Fibroblast of lung (primary cell): ENCODE results near the gene ACD. TPM values are rescaled to one million over a fixed set of nuclear protein-coding genes. Genes with fewer than 3 reads are reported as not detected.

Experiments used
- DNase-seq, 2 donors: peaks; one replicate each; pipeline versions ENCODE4 v3.0.0 to v3.0.0-alpha.2; 2010; ENCODE audit warnings: low read depth in 2 of 2
- H2AFZ ChIP-seq: 2 replicates; pipeline ENCODE4 v1.5.1; 2012; ENCODE audit warnings: low read length, control low read depth, inconsistent platforms
- H3K27ac ChIP-seq: 2 replicates; pipeline ENCODE4 v1.5.1; 2011; ENCODE audit warnings: low read length, control low read depth; ENCODE audit not compliant: insufficient read depth
- H3K27me3 ChIP-seq: 2 replicates; pipeline ENCODE4 v1.5.1; 2011; ENCODE audit warnings: mild to moderate bottlenecking, low read length; ENCODE audit not compliant: control insufficient read depth, insufficient read depth
- H3K36me3 ChIP-seq: 2 replicates; pipeline ENCODE4 v1.5.1; 2011; ENCODE audit warnings: low read length; ENCODE audit not compliant: control insufficient read depth, insufficient read depth
- H3K4me1 ChIP-seq: 2 replicates; pipeline ENCODE4 v1.5.1; 2011; ENCODE audit warnings: low read length; ENCODE audit not compliant: control insufficient read depth, insufficient read depth; ENCODE audit errors: extremely low read depth
- H3K4me2 ChIP-seq: 2 replicates; pipeline ENCODE4 v1.5.1; 2011; ENCODE audit warnings: low read length, control low read depth; ENCODE audit not compliant: insufficient read depth; ENCODE audit errors: extremely low read depth
- H3K4me3 ChIP-seq, 4 experiments: fragments of 200-600 bp in 1 of 4; sonication (generic) in 1 of 4; replicated peaks in 1 of 4; 2 replicates each; pipeline ENCODE4 v1.5.1; 2011 to 2016; ENCODE audit warnings: low read length in 4 of 4, low read depth in 3 of 4, mild to moderate bottlenecking in 3 of 4, control low read depth in 2 of 4, inconsistent platforms in 1 of 4, mixed read lengths in 1 of 4; ENCODE audit not compliant: insufficient read depth in 1 of 4; ENCODE audit errors: control extremely low read depth in 1 of 4
- H3K79me2 ChIP-seq: 2 replicates; pipeline ENCODE4 v1.5.1; 2012; ENCODE audit warnings: mild to moderate bottlenecking, low read length, inconsistent platforms; ENCODE audit not compliant: control insufficient read depth, insufficient read depth
- H3K9ac ChIP-seq: 2 replicates; pipeline ENCODE4 v1.5.1; 2011; ENCODE audit warnings: mild to moderate bottlenecking, low read length, control low read depth; ENCODE audit not compliant: insufficient read depth
- H3K9me3 ChIP-seq: 2 replicates; pipeline ENCODE4 v1.5.1; 2012; ENCODE audit warnings: low read depth, low read length; ENCODE audit not compliant: control insufficient read depth, insufficient read depth
- H4K20me1 ChIP-seq: 2 replicates; pipeline ENCODE4 v1.5.1; 2011; ENCODE audit warnings: low read length; ENCODE audit not compliant: control insufficient read depth, insufficient read depth; ENCODE audit errors: extremely low read depth
- CTCF ChIP-seq, 2 donors: IDR thresholded peaks in 1 of 2; conservative IDR thresholded peaks in 1 of 2; 1 replicate in 1 of 2; 2 replicates in 1 of 2; pipeline ENCODE4 v1.5.1; 2011 to 2012; ENCODE audit warnings: low read length in 2 of 2, control low read depth in 1 of 2, inconsistent platforms in 1 of 2, low read depth in 1 of 2, mild to moderate bottlenecking in 1 of 2
- EZH2 ChIP-seq: IDR thresholded peaks from 2 replicates; pipeline ENCODE4 v1.5.1; 2012; ENCODE audit warnings: low read length, control low read depth, mild to moderate bottlenecking; ENCODE audit errors: missing control alignments
- polyA plus RNA-seq, 2 donors: library from polyadenylated mRNA; depleted of rRNA in 1 of 2; stranded (reverse) in 1 of 2; unstranded in 1 of 2; fragments of >200 nt; gene quantifications; 2 replicates each; pipeline ENCODE4 v1.2.1, GENCODE V29; 2011 to 2012; ENCODE audit warnings: missing spikeins in 1 of 2
- total RNA-seq: library from RNA; depleted of rRNA; stranded (reverse); fragments of >200 nt; gene quantifications from 2 replicates; pipeline ENCODE4 v1.2.1, GENCODE V29; 2014

ACD gene
- total and polyA plus RNA-seq, 2 donors (not counting 1 experiment from before 2014, with no cell fraction given), result 7.9 to 9.2 TPM

GRCh38 chr16:67647681-67648080, 12.4 kb downstream of the ACD start:
- H3K36me3 ChIP-seq, result no peaks in the 10 kb centered on the region
- no peak for TF ChIP-seq CTCF (conservative IDR thresholded peaks at IDR 0.05 in 1 of 2, IDR thresholded peaks at IDR 0.05 in 1 of 2; ENCODE audit: low read depth in 1 of 2, low read length in 2 of 2)
- peak; percentile 5 for TF ChIP-seq EZH2
- H3K4me1 ChIP-seq, result no peaks in the 10 kb centered on the region
- H3K27me3 ChIP-seq, result peaks cover 56% of the 10 kb centered on the region
- H2AFZ ChIP-seq, result no peak overlapping the region
- H4K20me1 ChIP-seq, result no peaks in the 10 kb centered on the region
- H3K4me2 ChIP-seq, result no peak overlapping the region
- DNase-seq, result no peak
- H3K79me2 ChIP-seq, result no peaks in the 10 kb centered on the region
- no peak overlapping the region for H3K4me3 ChIP-seq
- no peaks in the 10 kb centered on the region for H3K9me3 ChIP-seq
- H3K27ac ChIP-seq, result no peak overlapping the region
- no peak overlapping the region for H3K9ac ChIP-seq

- H4K20me1 ChIP-seq, result no peaks in the 10 kb centered on the region
- no peaks in the 10 kb centered on the region for H3K36me3 ChIP-seq
- H3K27me3 ChIP-seq, result peaks cover 52% of the 10 kb centered on the region
- TF ChIP-seq EZH2, result no peak
- no peak for TF ChIP-seq CTCF (conservative IDR thresholded peaks at IDR 0.05 in 1 of 2, IDR thresholded peaks at IDR 0.05 in 1 of 2; ENCODE audit: low read depth in 1 of 2, low read length in 2 of 2)
- no peak for DNase-seq
- H3K79me2 ChIP-seq, result no peaks in the 10 kb centered on the region
- H3K4me3 ChIP-seq, result no peak overlapping the region
- no peak overlapping the region for H3K4me2 ChIP-seq
- H3K9me3 ChIP-seq, result no peaks in the 10 kb centered on the region
- no peaks in the 10 kb centered on the region for H3K4me1 ChIP-seq
- H3K27ac ChIP-seq, result no peak overlapping the region
- no peak overlapping the region for H3K9ac ChIP-seq
- H2AFZ ChIP-seq, result no peak overlapping the region
Observed at GRCh38 chr16:67647111-67647651, 12.9 kb downstream of the ACD start.

- H3K36me3 ChIP-seq, result no peaks in the 10 kb centered on the region
- TF ChIP-seq EZH2 (no peak), CTCF (conservative IDR thresholded peaks at IDR 0.05 in 1 of 2, IDR thresholded peaks at IDR 0.05 in 1 of 2; ENCODE audit: low read depth in 1 of 2, low read length in 2 of 2) (no peak)
- H3K9me3 ChIP-seq, result no peaks in the 10 kb centered on the region
- H2AFZ ChIP-seq, result no peak overlapping the region
- no peaks in the 10 kb centered on the region for H3K4me1 ChIP-seq
- H3K27me3 ChIP-seq, result peaks cover 44% of the 10 kb centered on the region
- H3K9ac ChIP-seq, result no peak overlapping the region
- H4K20me1 ChIP-seq, result no peaks in the 10 kb centered on the region
- no peak overlapping the region for H3K4me2 ChIP-seq
- no peaks in the 10 kb centered on the region for H3K79me2 ChIP-seq
- no peak overlapping the region for H3K4me3 ChIP-seq
- H3K27ac ChIP-seq, result no peak overlapping the region
- DNase-seq, result no peak
Observed at GRCh38 chr16:67645397-67646121, 14.5 kb downstream of the ACD start.
